A673 (cell line): ENCODE measurements around the gene B3GAT3. TPM values are rescaled to one million over a fixed set of nuclear protein-coding genes. Genes with fewer than 3 reads are reported as not detected.
"Not testable (repeated sequence)": the region's sequence is repeated elsewhere in the genome, so short reads cannot be mapped to it uniquely, and the experiment has no call there.

Experiments used
- BruUV-seq: library from RNA; stranded (reverse); fragments of 400-500 nt; replicated peaks from 2 replicates; lab custom pipeline; 2021; lab: Mats Ljungman, UMichigan
- CTCF ChIA-PET: fragments of 300-600 bp; sonication (Branson Sonifier 250); formaldehyde crosslinking; loops from one replicate; lab custom pipeline; 2022; ENCODE audit warnings: antibody characterized with exemption; lab: Charles Lee
- POLR2A ChIA-PET: fragments of 300-600 bp; sonication (Branson Sonifier 250); formaldehyde crosslinking; loops from one replicate; lab custom pipeline; 2022; ENCODE audit warnings: antibody characterized with exemption; ENCODE audit not compliant: low non-redundant PET; lab: Charles Lee
- DNase-seq: peaks from one replicate; pipeline ENCODE4 v3.0.0-alpha.2; 2015; ENCODE audit warnings: low spot score
- H3K27ac ChIP-seq: fragments of 200-600 bp; sonication (generic); 2 replicates; pipeline ENCODE4 v1.5.1; 2016; ENCODE audit warnings: mixed run types, low read depth, mild to moderate bottlenecking, mixed read lengths, antibody characterized with exemption, low read length; ENCODE audit not compliant: poor library complexity, severe bottlenecking
- H3K27me3 ChIP-seq: fragments of 200-600 bp; sonication (generic); replicated peaks from 2 replicates; pipeline ENCODE4 v1.6.1; 2017; ENCODE audit warnings: mixed run types, low read depth, mild to moderate bottlenecking, mixed read lengths, antibody characterized with exemption, low read length; ENCODE audit not compliant: insufficient read depth, poor library complexity
- H3K36me3 ChIP-seq: fragments of 200-600 bp; sonication (generic); 2 replicates; pipeline ENCODE4 v1.6.1; 2016; ENCODE audit warnings: mixed run types, mild to moderate bottlenecking, mixed read lengths, antibody characterized with exemption, low read length; ENCODE audit not compliant: insufficient read depth, poor library complexity, severe bottlenecking
- H3K4me1 ChIP-seq: fragments of 200-600 bp; sonication (generic); 2 replicates; pipeline ENCODE4 v1.6.1; 2017; ENCODE audit warnings: mixed run types, mild to moderate bottlenecking, mixed read lengths, antibody characterized with exemption, low read length; ENCODE audit not compliant: insufficient read depth, poor library complexity, severe bottlenecking
- H3K4me3 ChIP-seq: fragments of 200-600 bp; sonication (generic); 2 replicates; pipeline ENCODE4 v1.5.1; 2016; ENCODE audit warnings: low read depth, mixed run types, mild to moderate bottlenecking, mixed read lengths, low read length; ENCODE audit not compliant: poor library complexity, severe bottlenecking
- H3K9me3 ChIP-seq: fragments of 200-600 bp; sonication (generic); 2 replicates; pipeline ENCODE4 v1.6.1; 2016; ENCODE audit warnings: mixed run types, low read depth, mild to moderate bottlenecking, mixed read lengths, antibody characterized with exemption, low read length; ENCODE audit not compliant: poor library complexity, severe bottlenecking
- CTCF ChIP-seq: fragments of 300-800, 200-600 bp; sonication (generic); conservative IDR thresholded peaks from 2 replicates; pipeline ENCODE4 v1.5.1; 2017; ENCODE audit warnings: low read depth, mild to moderate bottlenecking, antibody characterized with exemption, low read length, moderate library complexity, mixed read lengths
- EZH2 ChIP-seq: fragments of 200-600 bp; sonication (generic); IDR thresholded peaks from 2 replicates; pipeline ENCODE4 v1.6.1; 2017; ENCODE audit warnings: borderline replicate concordance, low read depth, mild to moderate bottlenecking, mixed read lengths, antibody characterized with exemption, low read length; ENCODE audit not compliant: poor library complexity, severe bottlenecking
- intact Hi-C: fragments of 100-400 bp; cut with micrococcal nuclease; formaldehyde crosslinking; loops from one replicate; pipeline ENCODE4 v1.10.0; 2022; ENCODE audit not compliant: unreplicated experiment
- total RNA-seq: library from RNA; stranded (reverse); gene quantifications from 2 replicates; pipeline ENCODE4 v1.2.3, GENCODE V29; 2021

The B3GAT3 gene
- total RNA-seq, 1 experiment from 2014 or later, result 64.7 TPM

GRCh38 chr11:62581735-62582134 lies 40.1 kb downstream of the B3GAT3 start:
- DNase-seq, H3K27ac ChIP-seq, BruUV-seq, H3K4me1 ChIP-seq, H3K9me3 ChIP-seq, CTCF ChIA-PET, H3K4me3 ChIP-seq, intact Hi-C loops, H3K27me3 ChIP-seq: not testable (repeated sequence)
- POLR2A ChIA-PET, result interaction anchor here (0.6 kb wide), 1 partner anchor 241 kb away, joined by 4 read pairs; no protein-coding TSS in a partner anchor
- peaks cover 61% of the 10 kb centered on the region for H3K36me3 ChIP-seq

GRCh38 chr11:62580959-62581715 lies 40.6 kb downstream of the B3GAT3 start:
- Histone ChIP-seq H3K36me3 (peaks cover 64% of the 10 kb centered on the region), H3K27ac (no peak overlapping the region), H3K9me3 (no peaks in the 10 kb centered on the region), H3K4me1 (no peaks in the 10 kb centered on the region), H3K4me3 (no peak overlapping the region), H3K27me3 (no peaks in the 10 kb centered on the region)
- intact Hi-C loops, result no loop called here
- ChIA-PET CTCF (no interaction called here), POLR2A (no interaction called here)
- no peak for DNase-seq
- TF ChIP-seq CTCF (no peak), EZH2 (no peak)
- no TSS peak for BruUV-seq

GRCh38 chr11:62579252-62579651 lies 42.5 kb downstream of the B3GAT3 start:
- ChIA-PET CTCF (no interaction called here), POLR2A (no interaction called here)
- H3K36me3 ChIP-seq, result peaks cover 56% of the 10 kb centered on the region
- intact Hi-C loops, result no loop called here
- no peak overlapping the region for H3K4me3 ChIP-seq
- no peak overlapping the region for H3K27ac ChIP-seq
- no peak for DNase-seq
- H3K27me3 ChIP-seq, result no peaks in the 10 kb centered on the region
- BruUV-seq, result no TSS peak
- H3K4me1 ChIP-seq, result peaks cover 9% of the 10 kb centered on the region
- no peak for TF ChIP-seq EZH2
- TF ChIP-seq CTCF, result no peak
- no peaks in the 10 kb centered on the region for H3K9me3 ChIP-seq

DNA sequence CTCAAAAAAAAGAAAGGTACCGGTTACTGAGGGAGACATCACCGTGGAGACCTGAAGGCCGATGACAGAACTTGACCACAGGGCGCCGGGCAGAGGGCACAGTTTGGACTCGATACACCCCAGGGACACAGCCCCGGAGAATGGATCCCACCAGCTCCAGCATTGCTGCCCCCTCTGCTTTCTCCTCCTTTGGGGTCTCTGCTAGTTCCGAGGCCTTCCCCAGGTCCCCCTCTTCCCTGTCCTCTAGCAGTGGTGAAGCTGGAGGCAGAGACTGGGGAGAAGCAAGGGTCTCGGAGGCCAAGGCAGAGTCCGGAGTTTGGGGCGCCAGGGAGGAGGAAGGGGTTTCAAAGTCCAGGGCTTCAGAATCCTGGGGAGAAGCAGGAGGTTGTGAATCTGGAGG lies 43.2 kb downstream of the B3GAT3 start:
- no peak for DNase-seq
- CTCF ChIA-PET, result no interaction called here
- H3K27ac ChIP-seq, result no peak overlapping the region
- H3K9me3 ChIP-seq, result no peaks in the 10 kb centered on the region
- no peaks in the 10 kb centered on the region for H3K27me3 ChIP-seq
- no TSS peak for BruUV-seq
- peaks cover 9% of the 10 kb centered on the region for H3K4me1 ChIP-seq
- intact Hi-C loops, result no loop called here
- TF ChIP-seq CTCF (no peak), EZH2 (no peak)
- POLR2A ChIA-PET, result no interaction called here
- peaks cover 50% of the 10 kb centered on the region for H3K36me3 ChIP-seq
- H3K4me3 ChIP-seq, result no peak overlapping the region
